Testis (tissue), 3 donors: ENCODE results near the gene PARS2. TPM values are rescaled to one million over a fixed set of nuclear protein-coding genes. Genes with fewer than 3 reads are reported as not detected.

ENCODE experiments used
- DNase-seq: peaks from one replicate; pipeline ENCODE4 v3.0.0-alpha.2; 2019
- H3K27ac ChIP-seq, 2 donors: fragments of 200-600 bp; sonication (generic); one replicate each; pipeline ENCODE4 v1.5.1; 2019
- H3K27me3 ChIP-seq: fragments of 200-600 bp; sonication (generic); one replicate; pipeline ENCODE4 v1.5.1; 2019
- H3K36me3 ChIP-seq: fragments of 200-600 bp; sonication (generic); one replicate; pipeline ENCODE4 v1.5.1; 2017; ENCODE audit warnings: low read depth; ENCODE audit errors: missing control alignments
- H3K4me1 ChIP-seq: fragments of 200-600 bp; sonication (generic); one replicate; pipeline ENCODE4 v1.5.1; 2019
- H3K4me3 ChIP-seq, 2 donors: fragments of 200-600 bp; sonication (generic); one replicate each; pipeline ENCODE4 v1.5.1; 2017 to 2019
- H3K9me3 ChIP-seq: fragments of 200-600 bp; sonication (generic); one replicate; pipeline ENCODE4 v1.5.1; 2017
- POLR2A ChIP-seq: fragments of 450-650 bp; IDR thresholded peaks from one replicate; pipeline ENCODE4 v1.6.1; 2017; ENCODE audit warnings: antibody characterized with exemption, mild to moderate bottlenecking, moderate library complexity
- WGBS, 2 donors: methylation state at CpG; one replicate each; pipeline ENCODE4 v1.1.5; 2018; 5-methylcytosine and 5-hydroxymethylcytosine counted together
- intact Hi-C: fragments of 100-400 bp; cut with DNase I; formaldehyde crosslinking; loops from one replicate; pipeline ENCODE4 v1.15.1; 2023; ENCODE audit warnings: low total_unique reads
- polyA plus RNA-seq: library from polyadenylated mRNA; stranded (reverse); fragments of 350-450 nt; fragmentation: Illumina TruSeq; extraction: RNeasy Lipid Tissue Mini Kit (QIAGEN cat#74804); gene quantifications from one replicate; pipeline ENCODE4 v1.2.3, GENCODE V29; 2014; ENCODE audit warnings: low read depth, low replicate concordance; ENCODE audit not compliant: insufficient read depth
- total RNA-seq, 2 donors: library from RNA; depleted of rRNA; stranded (reverse); fragments of >200 nt; gene quantifications; one replicate each; pipeline ENCODE4 v1.2.3, GENCODE V29; 2016
- TF ChIP-seq, protein P1 (sequence below), 3 experiments: fragments of 450-650 bp in 2 of 3; fragments of 200-600 bp in 1 of 3; sonication (generic) in 1 of 3; IDR thresholded peaks; one replicate each; pipeline ENCODE4 v1.5.1; 2016 to 2019; ENCODE audit warnings: antibody characterized with exemption in 3 of 3, mild to moderate bottlenecking in 2 of 3, moderate library complexity in 1 of 3

PARS2 gene
- total and polyA plus RNA-seq, 3 donors from 2014 or later: 12.8 to 16.5 (median 13.9) TPM

- Histone ChIP-seq H3K9me3 (no peaks in the 10 kb centered on the region), H3K27me3 (no peaks in the 10 kb centered on the region), H3K27ac (no peak overlapping the region), H3K4me1 (no peaks in the 10 kb centered on the region), H3K36me3 (no peaks in the 10 kb centered on the region), H3K4me3 (no peak overlapping the region)
- intact Hi-C loops: no loop called here
- TF ChIP-seq, protein P1, sequence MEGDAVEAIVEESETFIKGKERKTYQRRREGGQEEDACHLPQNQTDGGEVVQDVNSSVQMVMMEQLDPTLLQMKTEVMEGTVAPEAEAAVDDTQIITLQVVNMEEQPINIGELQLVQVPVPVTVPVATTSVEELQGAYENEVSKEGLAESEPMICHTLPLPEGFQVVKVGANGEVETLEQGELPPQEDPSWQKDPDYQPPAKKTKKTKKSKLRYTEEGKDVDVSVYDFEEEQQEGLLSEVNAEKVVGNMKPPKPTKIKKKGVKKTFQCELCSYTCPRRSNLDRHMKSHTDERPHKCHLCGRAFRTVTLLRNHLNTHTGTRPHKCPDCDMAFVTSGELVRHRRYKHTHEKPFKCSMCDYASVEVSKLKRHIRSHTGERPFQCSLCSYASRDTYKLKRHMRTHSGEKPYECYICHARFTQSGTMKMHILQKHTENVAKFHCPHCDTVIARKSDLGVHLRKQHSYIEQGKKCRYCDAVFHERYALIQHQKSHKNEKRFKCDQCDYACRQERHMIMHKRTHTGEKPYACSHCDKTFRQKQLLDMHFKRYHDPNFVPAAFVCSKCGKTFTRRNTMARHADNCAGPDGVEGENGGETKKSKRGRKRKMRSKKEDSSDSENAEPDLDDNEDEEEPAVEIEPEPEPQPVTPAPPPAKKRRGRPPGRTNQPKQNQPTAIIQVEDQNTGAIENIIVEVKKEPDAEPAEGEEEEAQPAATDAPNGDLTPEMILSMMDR (IDR thresholded peaks at IDR 0.05): no peak
- TF ChIP-seq POLR2A: no peak
- DNase-seq: no peak
- WGBS, 2 donors: 86 to 92% methylated on average over 9 to 18 of the region's 18 CpGs
Measured at GRCh38 chr1:54811739-54812655, 47.7 kb upstream of the PARS2 start.

GRCh38 chr1:54811066-54811465 is 46.7 kb upstream of the PARS2 start:
- no peak for DNase-seq
- 85 to 87% methylated on average over 5 of the region's 5 CpGs for WGBS, 2 donors
- intact Hi-C loops: no loop called here

GRCh38 chr1:54810153-54810942 is 46.0 kb upstream of the PARS2 start:
- intact Hi-C loops: no loop called here
- DNase-seq: peak; percentile 76
- no peaks in the 10 kb centered on the region for H3K36me3 ChIP-seq
- no peaks in the 10 kb centered on the region for H3K27me3 ChIP-seq
- WGBS, 2 donors: 52 to 66% methylated on average over 7 to 12 of the region's 13 CpGs
- H3K4me1 ChIP-seq: no peaks in the 10 kb centered on the region
- no peaks in the 10 kb centered on the region for H3K9me3 ChIP-seq
- no peak for TF ChIP-seq POLR2A
- TF ChIP-seq, protein P1 (IDR thresholded peaks at IDR 0.05): peak; percentile 53 to 60 (median 58)
- no peak overlapping the region for H3K4me3 ChIP-seq
- no peak overlapping the region for H3K27ac ChIP-seq

More at GRCh38 chr1:54811066-54811465, 46.7 kb upstream of the PARS2 start:
- Histone ChIP-seq H3K4me1 (no peaks in the 10 kb centered on the region), H3K9me3 (no peaks in the 10 kb centered on the region), H3K36me3 (no peaks in the 10 kb centered on the region), H3K27ac (no peak overlapping the region), H3K4me3 (no peak overlapping the region), H3K27me3 (no peaks in the 10 kb centered on the region)
- TF ChIP-seq POLR2A: no peak
- TF ChIP-seq, protein P1 (IDR thresholded peaks at IDR 0.05): no peak

DNA sequence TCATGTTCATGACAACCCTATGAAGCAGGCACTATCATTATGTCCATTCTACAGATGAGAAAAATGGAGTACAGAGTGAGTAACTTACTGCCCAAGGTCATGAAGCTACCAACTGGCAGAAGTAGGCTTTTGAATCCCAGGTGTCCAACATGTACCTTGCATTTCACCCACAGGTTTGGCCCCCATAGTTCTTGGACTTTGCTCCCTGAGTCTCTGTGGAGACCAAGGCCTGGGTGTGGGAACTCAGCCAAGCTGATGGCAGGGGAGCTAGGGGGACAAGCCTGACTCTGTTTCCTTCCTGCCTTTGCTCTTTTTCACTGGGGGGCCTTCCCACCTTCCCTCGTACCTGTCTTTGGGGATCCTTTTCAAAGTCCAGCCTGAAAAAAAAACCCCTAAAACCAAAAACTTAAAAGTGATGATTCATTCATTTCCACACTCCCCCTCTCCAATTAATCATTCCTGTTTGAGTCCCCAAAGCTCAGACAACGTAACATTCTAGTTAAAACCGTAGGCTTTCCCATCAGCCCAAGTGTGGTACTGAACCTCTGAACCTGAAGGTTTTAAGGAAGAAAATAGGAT is 45.3 kb upstream of the PARS2 start:
- WGBS, 2 donors: 63 to 66% methylated on average over 3 of the region's 3 CpGs
- Histone ChIP-seq H3K4me3 (no peak overlapping the region), H3K4me1 (no peaks in the 10 kb centered on the region), H3K27ac (no peak overlapping the region), H3K36me3 (no peaks in the 10 kb centered on the region), H3K27me3 (no peaks in the 10 kb centered on the region), H3K9me3 (no peaks in the 10 kb centered on the region)
- TF ChIP-seq POLR2A: no peak
- TF ChIP-seq, protein P1 (IDR thresholded peaks at IDR 0.05): no peak
- DNase-seq: no peak
- intact Hi-C loops: no loop called here
